ENCODE data around the gene DAGLB. TPM values are rescaled to one million over a fixed set of nuclear protein-coding genes. Genes with fewer than 3 reads are reported as not detected.

Gene DAGLB
- total RNA-seq, 2 donors from 2014 or later: 12.9 to 17.9 TPM

DNA sequence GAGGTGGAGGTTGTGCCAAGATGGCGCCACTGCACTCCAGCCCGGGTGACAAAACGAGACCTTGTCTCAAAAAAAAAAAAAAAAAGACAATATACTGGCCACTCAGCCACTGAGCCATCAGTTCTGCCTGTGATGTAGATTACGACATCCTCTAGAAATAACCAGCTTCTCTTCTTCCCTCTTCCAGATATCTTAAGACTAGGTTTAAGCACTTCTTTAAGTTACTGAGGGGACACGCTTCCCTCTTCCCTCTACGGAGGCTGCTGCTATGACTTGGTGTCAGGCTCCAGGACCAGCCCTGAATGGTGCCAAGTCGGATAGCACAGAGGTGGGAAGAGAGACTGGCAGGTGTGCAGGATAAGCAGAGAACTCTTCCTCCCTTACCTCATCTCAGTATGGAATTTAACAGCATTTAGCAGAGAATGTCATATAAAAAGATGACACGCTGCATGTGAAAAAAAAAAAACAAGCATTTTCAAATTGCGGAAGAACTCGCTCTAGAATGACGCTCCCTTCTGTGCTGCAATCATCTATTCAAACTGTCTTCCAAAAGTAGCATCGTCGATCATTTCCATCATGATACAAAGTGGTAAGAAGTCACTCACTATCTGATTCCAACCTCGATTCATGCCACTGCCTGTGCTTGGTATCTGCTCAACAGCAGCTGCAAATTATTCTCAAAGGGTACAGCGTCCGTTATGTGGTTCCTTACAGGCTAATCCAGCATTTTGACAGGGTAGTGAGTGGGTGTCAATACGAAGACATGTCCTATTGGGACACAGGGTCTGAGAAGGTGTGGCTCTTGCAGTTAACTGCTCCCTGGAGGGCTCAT, 13.8 kb downstream of the DAGLB start:
- DNase-seq (no peak), ATAC-seq (replicated peaks in 1 of 2) (no peak)
- Mint-ChIP-seq H3K4me1 (ENCODE audit: low read depth) (peaks cover 38% of the 10 kb centered on the region), H3K36me3 (ENCODE audit: insufficient read depth in 2 of 2) (peaks cover 1 to 12% of the 10 kb centered on the region in 2 donors), H3K27me3 (ENCODE audit: low read depth) (no peaks in the 10 kb centered on the region), H3K27ac (no peak overlapping the region), H3K9me3 (no peaks in the 10 kb centered on the region), H3K4me3 (no peak overlapping the region)

- Mint-ChIP-seq H3K4me1 (ENCODE audit: low read depth) (peaks cover 30% of the 10 kb centered on the region), H3K9me3 (no peaks in the 10 kb centered on the region), H3K27ac (peak overlapping the region; percentile 34), H3K27me3 (ENCODE audit: low read depth) (no peaks in the 10 kb centered on the region), H3K36me3 (ENCODE audit: insufficient read depth in 2 of 2) (peaks cover 1 to 12% of the 10 kb centered on the region in 2 donors), H3K4me3 (no peak overlapping the region)
- DNase-seq (no peak), ATAC-seq (replicated peaks in 1 of 2) (no peak)
These were observed 15.0 kb downstream of the DAGLB start for GRCh38 chr7:6432781-6433180.

DNA sequence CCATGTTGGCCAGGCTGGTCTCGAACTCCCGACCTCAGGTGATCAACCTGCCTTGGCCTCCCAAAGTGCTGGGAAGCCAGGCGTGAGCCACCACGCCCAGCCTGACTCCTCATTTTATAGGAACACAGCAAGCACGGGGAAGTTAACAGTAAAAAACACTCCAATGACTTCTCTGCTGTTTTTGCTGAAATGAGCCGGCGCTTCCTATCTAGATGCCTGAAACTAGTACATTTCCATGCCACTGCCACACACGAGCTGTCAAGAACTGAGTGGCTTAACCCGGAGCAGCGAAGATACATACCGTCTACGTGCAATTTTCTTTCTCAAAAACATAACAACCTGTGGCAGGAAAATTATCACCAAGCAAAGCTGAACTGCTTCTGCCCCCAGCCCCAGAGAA, 16.8 kb downstream of the DAGLB start:
- no peaks in the 10 kb centered on the region for H3K27me3 Mint-ChIP-seq (ENCODE audit: low read depth)
- no peak for DNase-seq
- peaks cover 1 to 13% of the 10 kb centered on the region in 2 donors for H3K36me3 Mint-ChIP-seq (ENCODE audit: insufficient read depth in 2 of 2)
- no peak overlapping the region for H3K4me3 Mint-ChIP-seq
- H3K9me3 Mint-ChIP-seq: no peaks in the 10 kb centered on the region
- ATAC-seq (replicated peaks in 1 of 2): no peak
- H3K4me1 Mint-ChIP-seq (ENCODE audit: low read depth): peaks cover 12% of the 10 kb centered on the region
- H3K27ac Mint-ChIP-seq: no peak overlapping the region

DNA sequence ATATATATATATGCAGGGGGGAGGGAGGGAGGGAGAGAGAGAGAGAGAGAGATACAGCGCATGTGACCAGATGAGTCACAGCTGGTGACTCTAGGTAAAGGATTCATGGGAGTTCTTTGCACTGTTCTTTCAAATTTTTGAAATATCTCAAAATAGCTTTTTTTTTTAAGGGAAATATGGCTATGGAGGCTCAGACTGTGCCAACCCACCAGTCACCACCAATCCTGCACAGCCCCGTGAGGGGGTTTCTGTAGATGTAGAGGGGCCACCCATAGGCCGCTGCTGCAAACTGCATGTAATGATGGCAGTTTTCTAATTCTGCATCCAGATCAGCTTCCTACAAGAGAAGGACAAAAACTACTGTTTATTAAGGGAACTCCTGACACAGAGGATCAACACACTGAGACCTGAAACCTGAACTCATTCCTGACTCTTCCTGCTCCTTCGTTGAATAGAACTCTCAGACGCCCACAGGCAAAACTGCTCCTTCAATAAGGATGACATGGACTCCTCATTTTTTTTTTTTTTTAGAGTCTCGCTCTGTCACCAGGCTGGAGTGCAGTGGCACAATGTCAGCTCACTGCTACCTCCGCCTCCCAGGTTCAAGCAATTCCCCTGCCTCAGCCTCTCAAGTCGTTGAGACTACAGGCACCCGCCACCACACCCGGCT, 17.3 kb downstream of the DAGLB start:
- no peaks in the 10 kb centered on the region for H3K27me3 Mint-ChIP-seq (ENCODE audit: low read depth)
- H3K36me3 Mint-ChIP-seq (ENCODE audit: insufficient read depth in 2 of 2): peaks cover 3 to 13% of the 10 kb centered on the region in 2 donors
- H3K4me3 Mint-ChIP-seq: no peak overlapping the region
- ATAC-seq (replicated peaks in 1 of 2): peak in 1 of 2 donors; percentile 21
- no peaks in the 10 kb centered on the region for H3K9me3 Mint-ChIP-seq
- H3K27ac Mint-ChIP-seq: no peak overlapping the region
- peak in 1 of 2 donors; percentile 11 for DNase-seq
- peaks cover 6% of the 10 kb centered on the region for H3K4me1 Mint-ChIP-seq (ENCODE audit: low read depth)

DNA sequence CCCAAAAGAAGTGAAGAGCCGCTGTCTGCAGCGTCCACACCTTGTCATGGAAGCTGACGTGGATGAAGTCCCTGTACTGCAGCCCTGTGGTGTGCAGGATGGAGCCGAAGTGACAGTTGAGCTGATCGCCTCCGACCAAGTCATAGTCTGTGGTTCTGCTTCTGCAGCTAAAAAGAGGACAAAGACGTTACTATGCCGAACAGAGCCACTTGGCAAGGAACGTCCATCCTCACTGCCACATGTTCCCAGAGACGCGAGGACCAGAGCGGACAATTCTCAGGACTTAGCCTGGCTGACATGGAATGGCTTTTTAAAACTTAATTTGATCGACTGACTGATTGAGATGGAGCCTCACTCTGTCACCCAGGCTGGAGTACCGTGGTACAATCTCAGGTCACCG, 21.8 kb downstream of the DAGLB start:
- Mint-ChIP-seq H3K4me1 (ENCODE audit: low read depth) (no peaks in the 10 kb centered on the region), H3K4me3 (no peak overlapping the region), H3K9me3 (no peaks in the 10 kb centered on the region), H3K27ac (no peak overlapping the region), H3K27me3 (ENCODE audit: low read depth) (no peaks in the 10 kb centered on the region), H3K36me3 (ENCODE audit: insufficient read depth in 2 of 2) (peaks cover 3 to 8% of the 10 kb centered on the region in 2 donors)
- DNase-seq: no peak
- no peak for ATAC-seq (replicated peaks in 1 of 2)

DNA sequence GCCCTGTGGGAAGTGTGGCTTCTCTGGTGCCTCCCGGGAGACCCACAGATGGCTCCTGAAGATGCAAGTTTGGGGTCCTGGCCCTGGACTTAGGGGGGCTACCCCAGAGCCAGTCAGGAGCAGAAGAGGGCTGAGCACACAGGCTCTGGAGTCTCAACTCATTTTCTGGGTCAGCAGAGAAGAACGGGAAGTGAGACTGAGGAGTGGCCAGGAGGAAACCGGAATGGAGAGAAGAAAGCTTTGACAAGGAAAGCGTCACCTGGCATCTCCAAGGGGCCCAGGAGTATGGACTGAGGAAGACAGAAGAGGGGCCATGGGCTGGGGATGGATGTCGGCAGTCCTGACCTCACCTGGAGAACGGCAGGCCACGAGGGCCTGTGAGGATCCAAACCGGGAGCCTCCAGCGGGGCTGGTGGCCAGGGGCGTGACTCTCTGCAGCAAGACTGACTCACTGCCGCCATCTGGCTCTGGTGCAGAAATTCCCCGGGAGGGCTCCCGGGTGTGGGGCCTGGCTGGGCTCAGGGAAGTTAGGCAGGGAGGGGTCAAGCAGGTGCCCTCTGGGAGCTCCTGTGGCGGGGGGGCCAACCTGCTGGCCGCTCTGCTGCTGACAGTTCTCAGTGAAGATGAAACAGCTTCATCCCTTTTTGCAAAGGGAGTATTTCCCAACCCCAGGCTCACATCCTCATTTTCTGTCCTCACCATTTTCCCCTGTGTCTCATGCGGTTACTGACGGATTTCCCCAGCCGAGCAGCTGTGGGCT, 23.6 kb downstream of the DAGLB start:
- no peaks in the 10 kb centered on the region for H3K4me1 Mint-ChIP-seq (ENCODE audit: low read depth)
- DNase-seq: no peak
- ATAC-seq (replicated peaks in 1 of 2): no peak
- peaks cover 2 to 7% of the 10 kb centered on the region in 2 donors for H3K36me3 Mint-ChIP-seq (ENCODE audit: insufficient read depth in 2 of 2)
- no peaks in the 10 kb centered on the region for H3K9me3 Mint-ChIP-seq
- peak overlapping the region; percentile 41 for H3K27ac Mint-ChIP-seq
- H3K27me3 Mint-ChIP-seq (ENCODE audit: low read depth): no peaks in the 10 kb centered on the region
- H3K4me3 Mint-ChIP-seq: no peak overlapping the region

DNA sequence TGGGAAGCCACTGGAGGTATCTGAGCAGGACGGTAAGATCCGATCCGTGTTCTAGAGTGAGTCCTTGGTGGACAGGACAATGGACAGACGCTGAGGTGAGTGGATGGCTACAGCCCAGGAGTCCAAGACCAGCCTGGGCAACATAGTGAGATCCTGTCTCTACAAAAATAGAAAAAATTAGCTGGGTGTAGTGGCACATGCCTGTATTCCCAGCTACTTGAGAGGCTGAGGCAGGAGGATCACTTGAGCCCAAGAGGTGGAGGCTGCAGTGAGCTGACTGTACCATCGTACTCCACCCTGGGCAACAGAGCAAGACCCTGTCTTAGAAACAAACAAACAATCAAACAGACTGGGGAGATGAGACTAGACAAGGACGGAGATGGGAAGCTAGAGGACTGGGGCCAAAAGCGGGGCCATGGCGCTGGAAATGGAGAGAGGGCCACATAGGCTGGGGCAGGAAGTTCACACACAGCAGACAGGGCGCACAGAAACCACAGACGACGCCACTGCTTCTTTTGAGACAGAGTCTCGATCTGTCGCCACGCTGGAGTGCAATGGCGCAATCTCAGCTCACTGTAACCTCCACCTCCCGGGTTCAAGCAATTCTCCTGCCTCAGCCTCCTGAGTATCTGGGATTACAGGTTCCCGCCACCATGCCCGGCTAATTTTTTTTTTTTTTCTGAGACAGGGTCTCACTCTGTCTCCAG, 24.7 kb downstream of the DAGLB start:
- H3K4me3 Mint-ChIP-seq: no peak overlapping the region

GRCh38 chr7:6422095-6422494, 25.7 kb downstream of the DAGLB start:
- peak in 1 of 2 donors; percentile 15 for ATAC-seq (replicated peaks in 1 of 2)
- Mint-ChIP-seq H3K27ac (no peak overlapping the region), H3K4me3 (no peak overlapping the region)

More for the DNA sequence above, 24.7 kb downstream of the DAGLB start:
- no peaks in the 10 kb centered on the region for H3K4me1 Mint-ChIP-seq (ENCODE audit: low read depth)
- no peak for DNase-seq
- no peaks in the 10 kb centered on the region for H3K27me3 Mint-ChIP-seq (ENCODE audit: low read depth)
- ATAC-seq (replicated peaks in 1 of 2): peak in 1 of 2 donors; percentile 56
- H3K36me3 Mint-ChIP-seq (ENCODE audit: insufficient read depth in 2 of 2): peaks cover 2 to 7% of the 10 kb centered on the region in 2 donors
- H3K9me3 Mint-ChIP-seq: no peaks in the 10 kb centered on the region
- no peak overlapping the region for H3K27ac Mint-ChIP-seq

DNA sequence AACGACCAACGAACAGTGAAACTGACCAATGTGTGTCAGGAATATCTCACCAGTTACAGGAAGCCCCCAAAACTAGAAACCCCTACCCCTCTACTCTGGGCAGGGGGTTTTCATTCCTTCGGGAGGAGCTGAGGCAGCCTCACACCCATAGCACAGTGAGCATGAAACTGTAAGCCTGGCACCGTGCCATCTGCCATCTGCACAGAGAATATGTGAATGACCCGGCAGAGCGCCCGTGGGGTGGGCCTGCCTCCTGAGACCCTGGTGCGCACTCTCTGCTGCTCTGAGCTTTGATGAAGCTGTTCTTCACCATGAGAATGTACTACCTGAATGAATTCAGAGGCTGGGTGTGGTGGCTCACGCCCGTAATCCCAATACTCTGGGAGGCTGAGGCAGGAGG, 27.1 kb downstream of the DAGLB start:
- Mint-ChIP-seq H3K27ac (no peak overlapping the region), H3K27me3 (ENCODE audit: low read depth) (no peaks in the 10 kb centered on the region), H3K9me3 (no peaks in the 10 kb centered on the region), H3K36me3 (ENCODE audit: insufficient read depth in 2 of 2) (peaks cover 2 to 8% of the 10 kb centered on the region in 2 donors), H3K4me3 (no peak overlapping the region), H3K4me1 (ENCODE audit: low read depth) (no peaks in the 10 kb centered on the region)
- DNase-seq (no peak), ATAC-seq (replicated peaks in 1 of 2) (no peak)

More at GRCh38 chr7:6422095-6422494, 25.7 kb downstream of the DAGLB start:
- H3K27me3 Mint-ChIP-seq (ENCODE audit: low read depth): no peaks in the 10 kb centered on the region
- no peaks in the 10 kb centered on the region for H3K4me1 Mint-ChIP-seq (ENCODE audit: low read depth)
- no peaks in the 10 kb centered on the region for H3K9me3 Mint-ChIP-seq
- peaks cover 2 to 7% of the 10 kb centered on the region in 2 donors for H3K36me3 Mint-ChIP-seq (ENCODE audit: insufficient read depth in 2 of 2)
- DNase-seq: no peak

GRCh38 chr7:6419310-6419773, 28.4 kb downstream of the DAGLB start:
- no peak for ATAC-seq (replicated peaks in 1 of 2)
- peaks cover 0 to 9% of the 10 kb centered on the region in 2 donors for H3K36me3 Mint-ChIP-seq (ENCODE audit: insufficient read depth in 2 of 2)

GRCh38 chr7:6417408-6417807, 30.3 kb downstream of the DAGLB start:
- peaks cover 2 to 12% of the 10 kb centered on the region in 2 donors for H3K36me3 Mint-ChIP-seq (ENCODE audit: insufficient read depth in 2 of 2)
- H3K27ac Mint-ChIP-seq: no peak overlapping the region
- no peaks in the 10 kb centered on the region for H3K27me3 Mint-ChIP-seq (ENCODE audit: low read depth)
- H3K4me3 Mint-ChIP-seq: no peak overlapping the region
- H3K9me3 Mint-ChIP-seq: no peaks in the 10 kb centered on the region
- DNase-seq (no peak), ATAC-seq (replicated peaks in 1 of 2) (no peak)
- H3K4me1 Mint-ChIP-seq (ENCODE audit: low read depth): no peaks in the 10 kb centered on the region

More at GRCh38 chr7:6419310-6419773, 28.4 kb downstream of the DAGLB start:
- Mint-ChIP-seq H3K27me3 (ENCODE audit: low read depth) (no peaks in the 10 kb centered on the region), H3K9me3 (no peaks in the 10 kb centered on the region), H3K4me3 (no peak overlapping the region), H3K27ac (no peak overlapping the region), H3K4me1 (ENCODE audit: low read depth) (no peaks in the 10 kb centered on the region)
- no peak for DNase-seq

DNA sequence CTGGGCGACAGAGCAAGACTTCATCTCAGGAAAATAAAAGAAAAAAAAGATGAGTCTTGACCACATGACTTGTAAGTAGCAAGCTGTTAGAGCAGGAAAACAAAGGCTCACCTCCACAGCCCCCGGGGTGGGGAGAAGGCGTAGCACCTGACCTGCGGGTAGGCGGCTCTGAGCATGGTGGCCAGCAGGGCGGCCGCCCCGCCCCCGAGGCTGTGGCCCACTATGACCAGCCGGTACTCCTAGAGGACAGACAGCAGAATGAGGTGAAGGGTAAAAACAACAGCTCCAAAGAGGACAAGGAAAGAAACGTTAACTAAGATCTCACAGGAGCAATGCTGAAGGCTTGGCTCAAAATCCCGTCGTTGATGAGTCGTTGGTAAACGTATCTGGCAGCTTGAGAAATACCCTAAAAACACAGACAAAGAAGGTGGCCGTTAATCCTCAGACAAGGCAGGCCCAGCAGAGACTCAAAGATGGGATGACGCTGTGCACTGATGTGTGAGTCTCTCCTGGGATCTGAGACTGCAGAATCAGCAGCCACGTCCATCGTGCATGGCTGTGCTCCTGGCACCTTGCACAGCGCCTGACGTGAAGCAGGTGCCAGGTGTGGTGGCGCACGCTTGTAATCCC, 31.1 kb downstream of the DAGLB start:
- Mint-ChIP-seq H3K27ac (no peak overlapping the region), H3K27me3 (ENCODE audit: low read depth) (no peaks in the 10 kb centered on the region), H3K4me1 (ENCODE audit: low read depth) (no peaks in the 10 kb centered on the region), H3K9me3 (no peaks in the 10 kb centered on the region), H3K4me3 (no peak overlapping the region), H3K36me3 (ENCODE audit: insufficient read depth in 2 of 2) (peaks cover 2 to 17% of the 10 kb centered on the region in 2 donors)
- ATAC-seq (replicated peaks in 1 of 2) (no peak), DNase-seq (no peak)
